Lower leg skin (tissue), 4 donors: ENCODE data around the gene NFAM1. TPM values are rescaled to one million over a fixed set of nuclear protein-coding genes. Genes with fewer than 3 reads are reported as not detected.

ENCODE experiments used
- DNase-seq, 2 donors: peaks; one replicate each; pipeline ENCODE4 v3.0.0-alpha.2; 2019; ENCODE audit warnings: low spot score in 2 of 2
- H3K4me3 ChIP-seq: fragments of 200-600 bp; sonication (generic); 2 replicates; pipeline ENCODE4 v1.5.1; 2017; ENCODE audit warnings: mild to moderate bottlenecking, low read depth; ENCODE audit not compliant: poor library complexity, severe bottlenecking
- POLR2A ChIP-seq, 2 donors: fragments of 450-650 bp; IDR thresholded peaks; one replicate each; pipeline ENCODE4 v1.6.1; 2016 to 2017; ENCODE audit warnings: antibody characterized with exemption in 2 of 2, mild to moderate bottlenecking in 1 of 2, moderate library complexity in 1 of 2
- WGBS, 2 donors: methylation state at CpG; one replicate each; pipeline ENCODE4 v1.1.5; 2018; 5-methylcytosine and 5-hydroxymethylcytosine counted together
- intact Hi-C: fragments of 100-400 bp; cut with DNase I; formaldehyde crosslinking; loops from one replicate; pipeline ENCODE4 v1.15.0; 2023; ENCODE audit warnings: low total_unique reads
- total RNA-seq, 4 donors: library from RNA; depleted of rRNA; stranded (reverse); fragments of >200 nt; gene quantifications; one replicate each; pipeline ENCODE4 v1.1.0, GENCODE V29; 2016
- TF ChIP-seq, protein P1 (sequence below), 3 donors: fragments of 450-650 bp; IDR thresholded peaks; one replicate each; pipeline ENCODE4 v1.5.1; 2016; ENCODE audit warnings: antibody characterized with exemption in 3 of 3, mild to moderate bottlenecking in 3 of 3, moderate library complexity in 2 of 3

Gene NFAM1
- total RNA-seq, 4 donors from 2014 or later: 1.2 to 2.5 (median 1.3) TPM

DNA sequence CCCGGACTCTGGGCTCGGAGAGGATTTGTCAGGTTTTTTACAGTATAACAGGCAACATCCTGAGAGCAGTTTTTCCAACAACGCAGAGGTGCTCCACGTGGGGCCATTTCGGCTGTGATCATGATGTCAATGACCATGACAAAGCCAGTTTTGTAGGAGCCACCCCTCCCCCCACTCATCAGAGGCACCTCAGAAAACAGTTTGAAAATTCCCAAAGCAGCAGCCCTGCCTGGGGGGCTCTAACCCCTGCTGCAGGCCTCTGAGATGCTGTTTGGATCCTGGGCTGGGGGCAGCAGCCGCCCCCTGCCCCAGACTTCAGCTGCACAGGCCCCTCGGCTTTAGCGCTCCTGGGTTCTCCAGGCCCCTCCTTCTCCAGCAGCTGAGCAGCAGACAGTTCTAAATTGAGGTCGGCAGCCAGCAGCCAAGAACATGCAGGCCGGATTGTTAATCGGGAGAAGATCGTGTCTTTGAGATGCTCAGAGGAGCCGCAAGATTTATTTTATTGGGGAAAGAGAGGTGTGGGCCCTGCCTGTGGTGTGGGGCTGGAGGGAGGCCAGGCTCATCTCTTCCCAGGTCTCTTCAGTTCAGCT is 19.4 kb downstream of the NFAM1 start:
- H3K4me3 ChIP-seq: no peak overlapping the region
- DNase-seq: no peak
- TF ChIP-seq, protein P1, sequence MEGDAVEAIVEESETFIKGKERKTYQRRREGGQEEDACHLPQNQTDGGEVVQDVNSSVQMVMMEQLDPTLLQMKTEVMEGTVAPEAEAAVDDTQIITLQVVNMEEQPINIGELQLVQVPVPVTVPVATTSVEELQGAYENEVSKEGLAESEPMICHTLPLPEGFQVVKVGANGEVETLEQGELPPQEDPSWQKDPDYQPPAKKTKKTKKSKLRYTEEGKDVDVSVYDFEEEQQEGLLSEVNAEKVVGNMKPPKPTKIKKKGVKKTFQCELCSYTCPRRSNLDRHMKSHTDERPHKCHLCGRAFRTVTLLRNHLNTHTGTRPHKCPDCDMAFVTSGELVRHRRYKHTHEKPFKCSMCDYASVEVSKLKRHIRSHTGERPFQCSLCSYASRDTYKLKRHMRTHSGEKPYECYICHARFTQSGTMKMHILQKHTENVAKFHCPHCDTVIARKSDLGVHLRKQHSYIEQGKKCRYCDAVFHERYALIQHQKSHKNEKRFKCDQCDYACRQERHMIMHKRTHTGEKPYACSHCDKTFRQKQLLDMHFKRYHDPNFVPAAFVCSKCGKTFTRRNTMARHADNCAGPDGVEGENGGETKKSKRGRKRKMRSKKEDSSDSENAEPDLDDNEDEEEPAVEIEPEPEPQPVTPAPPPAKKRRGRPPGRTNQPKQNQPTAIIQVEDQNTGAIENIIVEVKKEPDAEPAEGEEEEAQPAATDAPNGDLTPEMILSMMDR (IDR thresholded peaks at IDR 0.05): no peak
- no peak for TF ChIP-seq POLR2A (IDR thresholded peaks at IDR 0.05)
- 53 to 63% methylated on average over 12 of the region's 13 CpGs for WGBS, 2 donors
- intact Hi-C loops: no loop called here

DNA sequence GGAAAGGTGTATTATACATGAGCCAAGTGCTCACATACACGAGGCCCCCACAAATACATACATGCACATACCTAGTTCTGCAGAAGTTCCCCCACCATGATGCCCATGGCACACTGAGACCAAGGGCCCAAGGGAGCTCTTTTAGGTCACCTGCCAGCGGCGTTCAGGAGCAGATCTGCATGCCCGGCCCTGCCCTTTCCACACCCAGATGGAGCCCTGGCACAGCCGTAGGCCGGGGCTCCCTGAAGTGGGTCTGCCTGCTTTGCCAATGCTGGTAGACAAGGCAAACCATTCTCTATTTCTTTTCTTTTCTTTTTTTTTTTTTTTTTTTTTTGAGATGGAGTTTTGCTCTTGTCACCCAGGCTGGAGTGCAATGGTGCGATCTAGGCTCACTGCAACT is 21.5 kb downstream of the NFAM1 start:
- 46 to 63% methylated on average over 7 of the region's 7 CpGs for WGBS, 2 donors
- intact Hi-C loops: no loop called here
- no peak overlapping the region for H3K4me3 ChIP-seq
- no peak for DNase-seq
- TF ChIP-seq, protein P1 (IDR thresholded peaks at IDR 0.05): no peak
- no peak for TF ChIP-seq POLR2A (IDR thresholded peaks at IDR 0.05)

DNA sequence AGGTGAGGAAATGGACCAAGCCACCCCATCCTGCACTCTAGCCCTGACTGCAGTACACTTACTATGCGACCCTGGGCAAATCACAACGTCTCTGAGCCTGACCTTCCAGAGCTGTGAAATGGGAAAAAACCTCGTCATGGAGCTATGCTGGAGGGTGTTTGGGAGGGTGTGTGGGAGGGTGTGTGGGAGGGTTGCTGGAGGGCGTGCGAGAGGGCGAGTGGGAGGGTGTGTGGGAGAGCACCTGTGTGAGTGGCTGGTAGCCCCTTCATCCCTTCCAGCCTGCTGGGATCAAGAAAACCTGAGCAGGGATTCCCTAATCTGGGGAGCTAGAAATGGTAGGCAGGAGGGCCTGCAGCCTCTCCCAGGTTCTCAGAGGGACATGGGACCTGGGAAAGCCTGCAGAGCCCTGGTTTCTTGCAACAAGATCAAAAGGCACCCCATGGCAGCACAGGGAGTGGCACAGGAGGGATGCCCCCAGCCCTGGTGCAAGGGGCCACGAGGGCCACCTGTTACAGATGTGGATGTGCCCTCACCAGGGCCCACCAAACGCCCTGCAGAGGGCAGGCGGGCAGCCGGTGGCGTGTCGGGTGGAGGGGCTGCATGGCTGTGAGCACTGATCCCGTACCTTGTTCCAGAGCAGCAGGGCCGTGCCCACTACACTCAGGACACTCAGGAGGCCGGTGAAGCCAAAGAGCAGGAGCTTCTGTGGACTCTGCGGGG is 23.2 kb downstream of the NFAM1 start:
- TF ChIP-seq, protein P1 (IDR thresholded peaks at IDR 0.05): no peak
- no peak for TF ChIP-seq POLR2A (IDR thresholded peaks at IDR 0.05)
- DNase-seq: no peak
- 71 to 84% methylated on average over 11 to 14 of the region's 16 CpGs for WGBS, 2 donors
- intact Hi-C loops: no loop called here
- H3K4me3 ChIP-seq: no peak overlapping the region

DNA sequence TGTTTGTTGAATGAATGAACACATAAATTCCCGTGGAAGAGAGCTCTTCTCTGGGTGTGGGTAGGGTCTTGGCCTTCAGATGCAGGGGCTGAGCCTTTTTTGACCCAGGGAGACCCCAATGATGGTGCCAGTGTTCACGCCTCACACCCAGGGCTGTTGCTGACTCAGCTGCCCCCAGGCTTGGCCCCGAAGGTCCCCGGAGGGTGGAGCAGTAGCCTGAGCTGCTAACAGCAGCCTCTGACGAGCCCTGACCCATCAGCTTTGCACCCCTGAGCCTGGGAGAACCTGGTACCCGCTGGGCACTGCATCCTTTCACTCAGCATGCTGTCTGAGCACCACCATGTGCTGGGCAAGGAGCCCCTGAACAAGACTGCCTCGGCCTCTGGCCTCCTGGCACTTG is 23.9 kb downstream of the NFAM1 start:
- no peak overlapping the region for H3K4me3 ChIP-seq
- intact Hi-C loops: no loop called here
- 48 to 65% methylated on average over 7 of the region's 7 CpGs for WGBS, 2 donors
- DNase-seq: no peak
- no peak for TF ChIP-seq POLR2A (IDR thresholded peaks at IDR 0.05)
- TF ChIP-seq, protein P1 (IDR thresholded peaks at IDR 0.05): no peak

DNA sequence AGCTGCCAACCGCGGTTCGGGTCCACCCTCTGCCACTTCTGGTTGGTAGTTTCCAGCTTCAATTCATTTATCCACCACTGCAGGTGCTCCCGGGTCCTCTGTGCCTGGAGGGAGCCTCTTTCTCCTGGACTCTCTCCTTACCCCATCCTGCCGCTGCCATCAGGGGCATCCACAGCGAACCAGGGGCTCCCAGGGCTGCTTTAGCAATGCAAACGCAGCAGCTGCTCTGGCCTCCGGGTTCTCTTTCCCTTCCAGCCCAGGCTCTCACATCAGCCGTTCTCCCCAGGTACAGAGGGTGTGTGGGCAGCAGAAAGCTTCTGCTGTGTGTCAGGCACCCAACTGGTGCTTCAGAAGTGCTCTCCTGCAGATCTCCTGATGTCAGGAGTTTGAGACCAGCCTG is 27.9 kb downstream of the NFAM1 start:
- DNase-seq: no peak
- TF ChIP-seq, protein P1 (IDR thresholded peaks at IDR 0.05): no peak
- TF ChIP-seq POLR2A (IDR thresholded peaks at IDR 0.05): no peak
- WGBS, 2 donors: 71 to 74% methylated on average over 9 of the region's 9 CpGs
- intact Hi-C loops: no loop called here
- no peak overlapping the region for H3K4me3 ChIP-seq
